ENCODE results near the gene C5orf34. TPM values are rescaled to one million over a fixed set of nuclear protein-coding genes. Genes with fewer than 3 reads are reported as not detected.
"Not testable (repeated sequence)": the region's sequence is repeated elsewhere in the genome, so short reads cannot be mapped to it uniquely, and the experiment has no call there.

The C5orf34 gene
- total RNA-seq, 1 experiment from 2014 or later: 16.3 TPM

GRCh38 chr5:43515678-43516048 is 715 bp upstream of the C5orf34 start:
- DNase-seq: no peak
- H3K36me3 ChIP-seq (ENCODE audit: low read depth, low read length): no peaks in the 10 kb centered on the region
- peaks cover 26% of the 10 kb centered on the region for H3K79me2 ChIP-seq (ENCODE audit: low read length)
- ATAC-seq: no peak
- CTCF ChIA-PET: no interaction called here
- H3K9me3 ChIP-seq (ENCODE audit: low read length): no peaks in the 10 kb centered on the region
- no peaks in the 10 kb centered on the region for H3F3A ChIP-seq (ENCODE audit: low read length, unreplicated experiment)
- H2AFZ ChIP-seq (ENCODE audit: low read length): peak overlapping the region; percentile 95
- intact Hi-C loops (cut with micrococcal nuclease): loop anchor here (1.0 kb wide), 3 partner anchors 31 to 118 kb away; no protein-coding TSS in a partner anchor
- BruUV-seq (replicated peaks): no TSS peak
- H3K4me3 ChIP-seq (ENCODE audit: low read length): peak overlapping the region; percentile 82
- no peaks in the 10 kb centered on the region for H4K20me1 ChIP-seq (ENCODE audit: low read length)
- TF ChIP-seq EZH2phosphoT487 (IDR thresholded peaks at IDR 0.05; ENCODE audit: borderline replicate concordance, low read length): no peak
- TF ChIP-seq EZH2 (IDR thresholded peaks at IDR 0.05; ENCODE audit: low read length, unreplicated experiment): no peak
- TF ChIP-seq CTCF (conservative IDR thresholded peaks at IDR 0.05; ENCODE audit: low read depth, low read length): no peak
- H3K4me2 ChIP-seq (ENCODE audit: low read length): peak overlapping the region; percentile 89
- H3K27me3 ChIP-seq (ENCODE audit: low read length): no peaks in the 10 kb centered on the region
- peak overlapping the region; percentile 42 for H3K27ac ChIP-seq (ENCODE audit: low read length)
- peak overlapping the region; percentile 84 for H3K9ac ChIP-seq (ENCODE audit: low read length)
- POLR2A ChIA-PET (ENCODE audit: unreplicated experiment): interaction anchor here (2.0 kb wide), 1 partner anchor 32 kb away, joined by 17 read pairs; the partner anchor contains the start of gene TMEM267
- no peaks in the 10 kb centered on the region for H3K9me2 ChIP-seq (replicated peaks; ENCODE audit: low read length)
- peaks cover 18% of the 10 kb centered on the region for H3K4me1 ChIP-seq (ENCODE audit: insufficient read depth, low read length)

- Histone ChIP-seq H3F3A (ENCODE audit: low read length, unreplicated experiment) (no peaks in the 10 kb centered on the region), H3K9ac (ENCODE audit: low read length) (peak overlapping the region; percentile 84), H4K20me1 (ENCODE audit: low read length) (no peaks in the 10 kb centered on the region), H3K4me1 (ENCODE audit: insufficient read depth, low read length) (peaks cover 18% of the 10 kb centered on the region), H3K4me2 (ENCODE audit: low read length) (peak overlapping the region; percentile 89), H3K27me3 (ENCODE audit: low read length) (no peaks in the 10 kb centered on the region), H3K9me3 (ENCODE audit: low read length) (no peaks in the 10 kb centered on the region), H3K27ac (ENCODE audit: low read length) (peak overlapping the region; percentile 66), H3K4me3 (ENCODE audit: low read length) (peak overlapping the region; percentile 82), H3K36me3 (ENCODE audit: low read depth, low read length) (no peaks in the 10 kb centered on the region), H3K79me2 (ENCODE audit: low read length) (peaks cover 26% of the 10 kb centered on the region), H3K9me2 (replicated peaks; ENCODE audit: low read length) (no peaks in the 10 kb centered on the region), H2AFZ (ENCODE audit: low read length) (peak overlapping the region; percentile 95)
- BruUV-seq (replicated peaks): TSS peak; percentile 87
- TF ChIP-seq CTCF (conservative IDR thresholded peaks at IDR 0.05; ENCODE audit: low read depth, low read length) (no peak), EZH2phosphoT487 (IDR thresholded peaks at IDR 0.05; ENCODE audit: borderline replicate concordance, low read length) (no peak), EZH2 (IDR thresholded peaks at IDR 0.05; ENCODE audit: low read length, unreplicated experiment) (no peak)
- ATAC-seq (peak; percentile 63), DNase-seq (peak; percentile 53)
- CTCF ChIA-PET: interaction anchor here (1.0 kb wide), 1 partner anchor 31 kb away, joined by 5 read pairs; the partner anchor contains the start of gene TMEM267
- POLR2A ChIA-PET (ENCODE audit: unreplicated experiment): interaction anchor here (0.6 to 2.0 kb wide), 3 partner anchors 30 to 602 kb away, joined by 3 to 17 read pairs (median 3); partner anchors contain the start of gene TMEM267
- intact Hi-C loops (cut with micrococcal nuclease): no loop called here
Measured at GRCh38 chr5:43514471-43514815, 505 bp downstream of the C5orf34 start.

GRCh38 chr5:43514025-43514424 is 923 bp downstream of the C5orf34 start:
- Histone ChIP-seq H3K36me3 (ENCODE audit: low read depth, low read length) (no peaks in the 10 kb centered on the region), H4K20me1 (ENCODE audit: low read length) (no peaks in the 10 kb centered on the region), H3K4me1 (ENCODE audit: insufficient read depth, low read length) (peaks cover 18% of the 10 kb centered on the region), H3K27me3 (ENCODE audit: low read length) (no peaks in the 10 kb centered on the region), H3K9me2 (replicated peaks; ENCODE audit: low read length) (no peaks in the 10 kb centered on the region), H3K4me3 (ENCODE audit: low read length) (peak overlapping the region; percentile 82), H3K4me2 (ENCODE audit: low read length) (peak overlapping the region; percentile 89), H2AFZ (ENCODE audit: low read length) (peak overlapping the region; percentile 95), H3K27ac (ENCODE audit: low read length) (peak overlapping the region; percentile 66; the same call in 1 of the 2 replicates), H3K9ac (ENCODE audit: low read length) (peak overlapping the region; percentile 84), H3F3A (ENCODE audit: low read length, unreplicated experiment) (no peaks in the 10 kb centered on the region), H3K79me2 (ENCODE audit: low read length) (peaks cover 26% of the 10 kb centered on the region), H3K9me3 (ENCODE audit: low read length) (no peaks in the 10 kb centered on the region)
- no TSS peak for BruUV-seq (replicated peaks)
- CTCF ChIA-PET: no interaction called here
- POLR2A ChIA-PET (ENCODE audit: unreplicated experiment): interaction anchor here (2.0 kb wide), 1 partner anchor 30 kb away, joined by 17 read pairs; the partner anchor contains the start of gene TMEM267
- no peak for ATAC-seq
- TF ChIP-seq EZH2 (IDR thresholded peaks at IDR 0.05; ENCODE audit: low read length, unreplicated experiment) (no peak), EZH2phosphoT487 (IDR thresholded peaks at IDR 0.05; ENCODE audit: borderline replicate concordance, low read length) (no peak), CTCF (conservative IDR thresholded peaks at IDR 0.05; ENCODE audit: low read depth, low read length) (no peak)
- peak; percentile 5 for DNase-seq
- intact Hi-C loops (cut with micrococcal nuclease): no loop called here

GRCh38 chr5:43511062-43511461 is 3.9 kb downstream of the C5orf34 start:
- not testable (repeated sequence) for BruUV-seq (replicated peaks); H3K36me3 ChIP-seq (ENCODE audit: low read depth, low read length)

More at GRCh38 chr5:43511062-43511461, 3.9 kb downstream of the C5orf34 start:
- H4K20me1 ChIP-seq (ENCODE audit: low read length); H2AFZ ChIP-seq (ENCODE audit: low read length); H3F3A ChIP-seq (ENCODE audit: low read length, unreplicated experiment); H3K27ac ChIP-seq (ENCODE audit: low read length); intact Hi-C loops (cut with micrococcal nuclease); DNase-seq; H3K27me3 ChIP-seq (ENCODE audit: low read length); POLR2A ChIA-PET (ENCODE audit: unreplicated experiment); ATAC-seq; H3K9me3 ChIP-seq (ENCODE audit: low read length); H3K9ac ChIP-seq (ENCODE audit: low read length); H3K4me2 ChIP-seq (ENCODE audit: low read length); CTCF ChIA-PET; H3K9me2 ChIP-seq (replicated peaks; ENCODE audit: low read length); H3K4me3 ChIP-seq (ENCODE audit: low read length): not testable (repeated sequence)
- Histone ChIP-seq H3K79me2 (ENCODE audit: low read length) (peaks cover 26% of the 10 kb centered on the region), H3K4me1 (ENCODE audit: insufficient read depth, low read length) (peaks cover 18% of the 10 kb centered on the region)

Data from PC-3 (cell line).